GM19025 (cell line): Measurements from ENCODE around the gene TEX52.

Source experiments
- ATAC-seq: cut with Tn5 transposase; IDR thresholded peaks from one replicate; pipeline ENCODE4 v1.9.1; 2021; ENCODE audit warnings: mild to moderate bottlenecking, low read depth, moderate library complexity; ENCODE audit not compliant: unreplicated experiment

Gene TEX52

DNA sequence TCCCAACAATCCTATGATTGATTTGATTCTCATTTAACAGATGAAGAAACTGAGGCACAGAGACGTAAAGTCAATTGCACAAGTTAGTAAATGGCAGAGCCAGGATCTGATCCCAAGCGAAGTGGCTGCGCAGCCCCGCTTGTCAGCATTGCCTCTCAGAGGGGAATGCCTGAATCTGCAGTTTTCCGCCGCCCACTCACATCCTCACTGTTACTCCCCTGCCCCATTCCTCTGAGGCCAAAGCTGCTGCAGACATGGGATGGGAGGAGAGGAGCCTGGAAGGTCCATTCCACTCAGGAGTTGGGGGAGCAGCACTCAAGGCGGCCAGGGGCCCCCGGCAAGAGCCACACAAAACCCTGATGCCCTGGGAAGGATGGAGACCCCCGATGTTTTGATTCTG is 23.0 kb downstream of the TEX52 start:
- ATAC-seq: no peak

DNA sequence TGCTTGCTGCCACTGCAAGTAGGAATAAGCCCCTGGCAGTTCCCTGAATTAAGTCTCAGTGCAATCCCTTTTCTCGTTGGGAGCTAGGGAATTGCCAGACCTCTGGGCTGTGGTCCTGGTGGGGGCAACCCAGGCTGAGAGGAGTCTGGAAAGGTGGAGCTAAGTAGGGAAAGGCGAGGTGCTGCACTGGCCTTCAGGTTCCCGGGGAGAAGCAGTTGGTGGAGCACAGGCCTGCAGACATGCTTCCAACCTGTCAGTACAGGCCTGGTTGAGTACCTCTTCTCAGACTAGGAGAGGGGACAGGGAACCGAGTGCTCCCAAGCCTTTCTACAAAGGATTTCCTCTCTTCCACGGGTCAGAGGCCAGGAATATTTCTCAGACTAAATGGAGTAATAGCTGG is 23.5 kb downstream of the TEX52 start:
- no peak for ATAC-seq

DNA sequence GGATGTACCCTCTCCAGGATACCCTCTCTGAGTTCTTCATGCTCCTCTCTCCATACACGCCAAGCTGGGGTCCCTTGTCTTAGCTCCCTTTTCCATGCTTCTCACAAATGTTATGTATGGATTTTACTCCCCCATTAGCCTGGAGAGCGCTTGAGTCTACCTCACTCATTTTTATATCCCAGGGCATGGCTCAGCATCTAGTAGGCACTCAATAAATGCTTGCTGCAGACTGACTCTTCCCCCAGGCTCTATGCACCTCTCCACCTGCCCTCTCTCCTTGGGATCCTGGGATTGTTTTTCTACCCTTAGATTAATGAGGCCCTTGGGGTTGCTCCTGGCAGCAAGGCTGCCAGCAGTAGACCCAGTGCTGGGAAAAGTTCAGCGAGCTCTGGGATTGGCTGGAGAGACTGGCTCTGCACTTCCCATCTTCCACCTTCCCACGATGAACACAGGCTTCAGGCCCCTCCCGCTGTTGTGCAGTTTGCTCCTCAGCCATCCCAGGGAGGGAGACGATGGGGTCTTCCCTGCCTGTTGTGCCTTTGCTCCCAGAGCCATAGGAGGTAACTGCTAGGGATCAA is 24.2 kb downstream of the TEX52 start:
- ATAC-seq: no peak

DNA sequence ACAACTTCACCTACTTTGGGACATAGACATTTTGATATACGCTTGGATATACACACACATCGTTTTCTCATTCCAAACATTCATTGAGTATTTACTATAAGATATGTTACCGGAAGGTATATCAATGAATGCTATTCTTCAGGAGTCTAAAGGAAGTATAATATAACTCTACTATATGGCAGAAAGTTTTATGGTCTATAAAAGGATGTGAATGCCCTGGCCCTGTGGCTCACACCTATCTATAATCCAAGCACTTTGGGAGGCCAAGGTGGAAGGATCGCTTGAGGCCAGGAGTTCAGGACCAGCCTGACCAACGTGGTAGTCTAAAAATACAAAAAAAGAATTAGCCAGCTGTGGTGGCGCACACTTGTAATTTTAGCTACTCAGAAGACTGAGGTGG is 27.6 kb downstream of the TEX52 start:
- no peak for ATAC-seq

DNA sequence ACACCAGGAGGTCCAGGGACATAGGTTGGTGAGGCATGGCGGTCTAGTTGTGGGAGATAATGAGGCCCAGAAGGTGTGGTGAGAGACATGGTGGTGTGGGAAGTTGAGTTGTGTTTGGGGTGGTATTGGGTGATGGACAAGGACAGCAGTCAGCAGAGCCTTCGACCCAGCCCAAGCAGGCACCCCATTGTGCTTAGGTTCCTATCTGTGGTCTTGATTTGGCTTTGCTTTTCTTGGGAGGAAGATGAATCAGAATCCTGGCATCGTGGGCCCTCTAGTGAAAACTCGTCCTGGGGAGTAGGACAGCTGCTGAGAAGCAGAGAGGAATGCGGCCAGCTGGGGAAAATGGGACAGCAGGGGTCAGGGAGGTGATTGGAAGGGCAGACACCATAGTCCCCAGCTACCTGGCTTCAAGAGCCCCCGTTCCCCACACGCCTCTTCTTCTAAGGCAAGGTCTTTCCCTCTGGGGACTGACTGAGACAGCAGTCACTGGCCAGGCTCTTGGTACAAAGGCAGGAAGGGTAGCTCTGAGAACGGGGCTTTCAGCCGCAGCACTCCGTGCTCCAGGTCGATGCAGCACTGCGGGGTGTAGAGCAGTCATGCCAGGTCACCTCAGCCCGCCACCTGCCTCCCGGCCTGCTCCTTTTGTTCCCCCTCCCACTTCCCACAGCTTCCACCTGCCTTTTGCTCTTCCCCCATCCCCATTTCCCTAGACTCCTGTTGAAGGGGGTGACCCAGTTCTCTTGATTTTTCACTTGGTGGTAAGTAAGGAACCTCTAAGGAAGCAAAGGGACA is 29.9 kb downstream of the TEX52 start:
- no peak for ATAC-seq

DNA sequence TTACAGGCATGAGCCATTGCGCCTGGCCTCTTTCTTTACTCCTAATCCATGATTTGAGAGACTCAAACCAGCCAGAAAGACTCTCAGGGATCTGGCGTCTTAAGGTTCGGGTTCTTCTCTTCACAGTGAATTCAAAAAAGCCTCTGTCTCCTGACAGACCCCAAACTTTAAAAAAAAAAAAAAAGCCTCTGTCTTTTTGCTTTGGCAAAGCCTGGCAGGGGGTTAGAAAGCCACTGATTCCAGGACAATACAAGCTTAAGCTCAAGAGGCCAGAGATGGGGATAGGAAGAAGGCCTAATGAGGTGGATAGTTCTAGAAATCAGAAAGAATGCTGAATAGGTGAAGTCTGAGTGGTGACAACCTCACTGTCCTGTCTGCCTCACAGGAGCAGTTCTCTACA is 30.8 kb downstream of the TEX52 start:
- ATAC-seq: no peak

DNA sequence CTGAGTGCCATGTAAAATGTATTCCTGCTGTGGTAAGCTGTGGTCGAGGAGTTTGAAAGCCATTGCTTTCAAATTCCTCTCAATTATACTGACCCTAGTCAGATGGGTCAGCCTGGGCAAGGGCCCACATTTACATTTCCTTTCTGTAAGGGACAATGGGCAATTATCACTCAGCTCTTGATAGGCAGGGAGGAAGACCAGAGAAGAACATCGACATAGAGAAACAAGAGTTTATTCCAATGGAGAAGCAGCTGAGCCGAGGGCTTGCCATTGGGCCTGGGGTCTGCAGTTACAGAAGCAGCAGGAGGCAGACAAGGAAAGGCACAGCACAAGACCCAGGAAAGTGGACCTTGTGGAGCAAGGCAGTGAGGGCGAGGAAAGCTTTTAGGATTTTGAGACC is 31.7 kb downstream of the TEX52 start:
- no peak for ATAC-seq

DNA sequence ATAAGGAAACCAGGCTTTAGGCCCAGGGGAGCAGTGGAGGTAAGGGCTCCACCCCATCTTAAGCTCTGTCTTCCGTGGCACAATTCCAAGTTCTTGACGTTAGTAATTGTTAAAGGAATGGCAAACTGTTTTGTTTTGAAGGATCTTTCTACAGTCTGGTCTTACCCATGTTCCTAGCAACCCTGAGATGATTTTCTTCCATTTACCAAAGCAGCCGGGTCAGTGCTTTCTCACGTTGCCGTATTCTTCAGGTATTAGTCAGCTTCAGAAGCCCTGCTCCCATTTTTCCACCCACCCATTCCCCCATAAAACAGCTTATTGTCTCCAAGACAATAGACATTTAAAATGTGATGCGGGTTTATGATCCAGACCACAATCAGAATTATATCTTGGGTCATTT is 32.3 kb downstream of the TEX52 start:
- ATAC-seq: no peak

DNA sequence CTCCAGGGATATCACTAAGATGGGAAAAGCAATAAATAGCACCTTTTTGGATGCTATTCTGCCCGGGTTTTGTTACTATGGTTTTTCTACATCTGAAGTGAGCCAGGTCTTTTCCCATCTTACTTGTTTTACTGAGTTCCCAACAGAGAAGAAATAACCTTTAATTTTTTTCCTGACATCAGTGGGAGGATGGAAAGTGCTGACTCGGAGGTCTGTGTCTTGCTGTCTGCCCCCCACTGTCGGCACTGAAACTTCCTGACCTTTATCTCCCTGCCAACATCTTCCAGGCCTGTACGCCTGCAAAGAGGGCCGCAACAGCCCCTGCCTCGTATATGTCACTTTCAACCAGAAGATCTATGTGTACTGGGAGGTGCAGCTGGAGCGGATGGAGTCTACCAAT is 33.4 kb downstream of the TEX52 start:
- no peak for ATAC-seq

DNA sequence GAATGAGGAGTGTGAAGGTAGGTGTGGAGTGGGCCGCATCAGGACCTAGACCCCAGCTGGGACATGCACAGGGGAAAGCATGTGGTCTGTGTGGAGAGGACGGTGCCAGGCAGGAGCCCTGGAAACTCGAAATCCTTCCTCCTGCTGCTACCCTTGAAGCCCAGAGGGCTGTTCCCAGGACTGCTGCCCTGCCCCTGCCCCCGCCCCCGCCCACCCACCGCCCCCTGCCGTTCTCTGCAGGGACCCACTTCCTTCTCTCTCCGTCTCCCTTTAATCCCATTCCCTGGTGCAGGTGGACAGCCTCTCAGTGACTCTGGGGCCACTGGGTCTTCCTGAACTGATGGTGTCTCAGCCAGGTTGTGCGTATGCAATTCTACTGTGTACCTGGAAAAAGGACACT is 36.4 kb downstream of the TEX52 start:
- no peak for ATAC-seq

DNA sequence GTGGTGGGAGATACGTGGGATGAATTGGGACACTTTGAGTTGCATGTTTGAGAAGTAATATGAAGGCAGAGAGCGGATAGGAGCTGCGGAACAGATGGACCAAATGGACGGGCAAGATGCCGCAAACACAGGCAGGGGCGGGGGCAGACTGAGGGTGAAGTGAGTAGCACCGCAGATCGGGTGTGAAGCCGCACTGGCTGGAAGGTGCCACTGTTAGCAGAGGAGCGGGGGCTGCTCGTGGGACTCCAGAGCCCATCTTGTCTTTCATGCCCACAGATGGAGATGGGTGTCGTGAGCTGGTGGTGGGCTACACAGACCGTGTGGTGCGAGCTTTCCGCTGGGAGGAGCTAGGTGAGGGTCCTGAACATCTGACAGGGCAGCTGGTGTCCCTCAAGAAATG is 37.0 kb downstream of the TEX52 start:
- ATAC-seq: no peak

DNA sequence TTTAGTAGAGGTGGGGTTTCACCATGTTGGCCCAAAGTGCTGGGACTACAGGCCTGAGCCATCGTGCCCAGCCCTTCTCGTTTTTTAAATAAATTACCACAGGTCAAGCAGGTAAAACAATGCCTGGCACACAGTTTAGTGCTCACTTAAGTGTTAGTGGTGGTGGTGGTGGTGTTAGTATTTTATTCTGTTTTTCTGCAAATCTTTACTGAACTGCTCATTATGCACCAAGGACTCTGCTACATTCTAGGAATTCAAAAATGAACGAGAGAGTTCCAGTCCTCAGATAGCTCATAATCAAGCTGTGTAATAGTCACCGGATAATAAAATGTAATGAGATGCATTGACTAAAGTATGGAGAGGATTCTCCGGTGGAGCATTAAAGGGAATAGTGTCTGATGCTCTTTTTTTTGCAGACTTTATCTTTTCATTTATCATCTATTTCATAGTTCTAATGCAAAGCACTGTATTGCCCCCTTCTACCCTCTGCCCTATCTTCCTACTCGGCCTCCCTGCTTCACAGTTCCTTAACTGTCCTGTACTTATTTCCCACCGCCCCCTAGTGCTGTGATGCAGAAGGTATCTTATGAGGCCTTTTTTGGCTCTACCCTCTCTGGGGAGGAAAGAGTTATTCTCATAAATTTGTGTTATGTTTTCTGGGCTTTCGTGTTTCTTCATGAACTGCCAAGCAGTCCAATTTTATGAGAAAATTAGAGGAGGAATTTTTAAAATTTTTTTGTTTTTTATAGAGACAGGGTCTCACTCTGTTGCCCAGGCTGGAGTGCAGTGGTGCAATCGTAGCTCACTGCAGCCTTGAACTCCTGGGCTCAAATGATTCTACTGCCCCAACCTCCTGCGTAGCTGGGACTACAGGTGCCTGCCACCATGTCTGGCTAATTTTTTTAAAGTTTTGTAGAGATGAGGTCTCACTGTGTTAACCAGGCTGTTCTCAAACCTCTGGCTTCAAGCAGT is 43.3 kb downstream of the TEX52 start:
- ATAC-seq: no peak

DNA sequence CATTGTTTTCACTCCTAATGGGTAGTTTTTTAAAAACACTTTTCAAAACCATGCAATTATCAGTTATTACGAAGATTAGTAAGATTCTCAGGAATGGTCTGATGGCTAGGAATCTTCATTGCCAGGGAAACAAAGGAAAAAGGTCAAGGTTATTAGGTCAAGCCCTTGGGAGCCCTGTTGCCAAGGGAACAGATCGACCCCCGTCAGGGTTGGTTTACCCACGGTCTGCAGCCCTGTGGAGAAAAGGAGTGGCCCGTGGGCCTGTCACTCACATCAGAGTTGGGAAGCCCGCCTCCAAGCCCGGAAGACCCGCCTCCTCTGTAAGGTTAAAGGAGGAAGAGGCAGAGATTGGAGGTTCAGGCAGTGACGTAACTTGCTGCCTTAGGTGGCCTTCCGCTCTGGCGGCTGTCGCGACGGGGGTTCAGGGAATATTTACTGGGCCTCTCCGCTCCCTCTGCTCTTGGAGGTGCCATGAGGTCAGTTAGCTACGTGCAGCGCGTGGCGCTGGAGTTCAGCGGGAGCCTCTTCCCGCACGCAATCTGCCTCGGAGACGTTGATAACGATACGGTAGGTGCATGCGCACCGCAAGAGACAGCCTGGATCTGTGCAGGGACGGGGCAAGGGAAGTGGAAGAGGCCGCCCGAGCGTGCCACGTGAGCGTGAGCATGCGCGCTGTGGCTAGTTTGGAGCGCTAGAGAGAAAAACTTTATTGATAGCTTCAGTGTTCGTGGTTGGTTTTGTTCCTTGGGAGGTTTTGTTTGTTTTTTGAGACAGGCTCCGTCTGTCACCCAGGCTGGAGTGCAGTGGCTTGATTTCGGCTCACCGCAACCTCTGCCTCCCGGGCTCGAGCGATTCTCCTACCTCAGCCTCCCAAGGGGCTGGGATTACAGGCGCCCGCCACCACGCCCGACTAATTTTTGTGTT is 44.3 kb downstream of the TEX52 start, which contains the start of gene ITFG2:
Gene ITFG2, plus strand, starts transcription at position 379 of the 924 bp plus-strand sequence. Its CDS starts 93 bp downstream, at position 472.
- peak; percentile 92 for ATAC-seq

DNA sequence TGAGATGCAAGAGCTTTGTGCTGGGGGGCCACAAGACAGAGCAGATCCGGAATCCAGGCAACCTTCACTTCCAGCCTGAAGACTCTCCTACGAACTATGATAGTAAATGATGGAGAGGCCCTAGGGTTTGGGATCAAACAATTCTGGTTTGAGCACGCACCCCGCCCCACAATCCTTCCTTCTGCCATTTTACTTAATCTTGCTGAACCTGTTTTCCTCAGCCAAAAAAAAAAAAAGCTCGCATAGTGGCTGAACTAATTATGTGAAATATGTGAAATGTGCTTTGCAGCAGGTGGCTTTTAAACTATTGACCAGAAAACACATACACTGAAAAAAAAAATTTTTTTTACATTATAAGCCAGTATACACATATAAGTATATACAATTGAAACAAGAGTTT is 45.0 kb downstream of the TEX52 start:
- ATAC-seq: no peak

DNA sequence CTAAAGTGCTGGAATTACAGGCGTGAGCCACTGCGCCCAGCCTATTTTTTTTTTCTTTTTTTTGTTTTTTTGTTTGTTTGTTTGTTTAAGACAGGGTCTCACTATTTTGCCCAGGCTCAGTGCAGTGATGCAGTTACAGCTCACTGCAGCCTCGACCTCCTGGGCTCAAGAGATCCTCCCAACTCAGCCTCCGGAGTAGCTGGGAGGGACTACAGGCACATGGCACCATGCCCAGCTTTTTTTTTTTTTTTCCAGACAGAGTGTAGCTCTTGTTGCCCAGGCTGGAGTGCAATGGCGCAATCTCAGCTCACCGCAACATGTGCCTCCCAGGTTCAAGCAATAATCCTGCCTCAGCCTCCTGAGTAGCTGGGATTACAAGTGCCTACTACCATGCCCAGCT is 50.1 kb downstream of the TEX52 start:
- no peak for ATAC-seq

DNA sequence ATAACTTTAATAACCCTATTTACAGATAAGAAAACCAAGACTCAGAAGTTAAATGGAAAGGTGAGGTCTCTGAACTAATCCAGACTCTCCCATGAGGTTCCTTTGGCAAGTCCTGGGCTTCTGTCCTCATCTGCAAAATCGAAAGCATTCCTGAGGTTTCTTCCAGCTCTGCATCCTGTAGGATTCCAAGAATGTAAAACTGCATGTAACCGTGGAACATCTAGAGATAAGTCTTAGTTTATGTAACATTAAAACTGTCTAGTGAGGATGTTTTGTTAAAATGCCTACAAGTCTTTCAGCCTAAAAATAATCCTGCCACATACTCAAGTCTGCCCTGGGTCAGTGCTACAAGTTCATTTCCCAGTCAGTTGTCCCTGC is 51.7 kb downstream of the TEX52 start:
- ATAC-seq: no peak

DNA sequence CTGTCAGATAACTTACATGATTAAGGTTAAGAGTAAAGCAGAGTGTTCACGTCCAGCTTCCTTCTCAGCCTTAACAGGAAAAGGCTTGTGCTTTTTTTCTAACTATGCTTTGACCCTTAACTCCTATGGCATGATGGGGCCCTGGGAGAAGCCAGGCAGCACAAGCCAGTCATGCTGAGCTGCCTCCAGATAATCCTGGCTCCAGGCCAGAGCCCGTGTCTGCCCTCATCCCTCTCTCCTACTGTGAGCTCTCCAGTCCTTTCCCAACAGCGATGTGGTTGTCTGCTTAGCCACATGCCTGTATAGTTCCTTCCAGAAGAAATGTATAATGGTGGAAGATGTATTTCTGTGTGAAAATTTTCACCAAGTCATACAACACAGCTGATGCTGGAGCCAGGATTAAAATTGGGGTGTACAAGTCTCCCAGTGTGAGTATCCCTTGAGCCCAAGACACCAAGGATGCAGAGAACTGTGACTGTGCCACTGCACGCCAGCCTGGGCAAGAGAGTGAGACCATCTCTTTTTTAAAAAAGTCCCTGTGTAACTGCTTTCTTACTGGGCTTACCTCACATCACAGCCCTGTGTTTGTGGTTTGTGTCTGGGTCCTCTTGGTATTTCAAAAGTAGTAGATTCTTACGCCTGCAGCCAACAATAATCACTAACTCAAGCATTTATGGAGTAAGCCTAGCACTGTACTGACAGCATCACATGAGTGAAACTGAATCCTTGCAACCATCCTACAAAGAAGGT is 52.3 kb downstream of the TEX52 start:
- ATAC-seq: no peak

DNA sequence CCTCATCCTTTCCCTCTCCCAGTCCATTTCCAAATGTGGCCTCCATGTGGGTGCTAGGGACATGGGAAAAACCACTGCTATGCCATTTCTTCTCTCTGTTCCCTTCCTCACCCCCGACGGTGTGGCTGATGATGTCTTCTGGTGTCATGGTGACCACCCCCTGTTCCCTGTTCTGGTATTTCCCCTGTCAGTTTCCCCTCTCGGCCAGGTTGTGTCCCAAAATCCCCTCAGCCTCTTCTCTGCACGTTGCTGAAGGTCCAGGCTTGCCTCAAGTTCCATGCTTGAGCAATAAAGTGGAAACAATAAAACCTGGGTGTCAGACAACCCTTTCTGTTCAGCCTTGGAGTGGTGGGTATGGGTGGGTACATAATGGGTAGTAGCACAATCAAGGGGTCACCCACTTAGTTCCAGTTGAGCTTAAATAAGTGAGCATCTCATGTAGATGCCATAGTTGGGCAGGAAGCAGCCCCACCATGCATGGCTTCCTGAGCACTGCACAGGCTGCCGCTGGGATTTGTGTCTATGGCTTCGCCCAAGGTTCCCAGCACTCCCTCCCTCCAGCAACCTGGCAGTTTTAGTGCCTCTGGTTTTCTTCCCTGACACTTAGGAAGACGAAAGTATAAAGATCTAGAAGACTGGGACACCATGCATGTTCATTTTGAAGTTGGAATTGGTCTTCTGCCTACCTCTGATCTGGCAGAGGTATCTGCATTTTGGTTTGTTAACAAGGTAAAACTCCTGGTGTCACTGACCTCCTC is 53.0 kb downstream of the TEX52 start:
- ATAC-seq: no peak
